Epithelial cell of esophagus (primary cell): ENCODE measurements around the gene CGB1.
"Not testable (repeated sequence)": the region's sequence is repeated elsewhere in the genome, so short reads cannot be mapped to it uniquely, and the experiment has no call there.

ENCODE experiments used
- DNase-seq: peaks from one replicate; pipeline ENCODE4 v3.0.0; 2010; ENCODE audit warnings: low read depth
- H3K4me3 ChIP-seq: 2 replicates; pipeline ENCODE4 v1.5.1; 2011; ENCODE audit warnings: mild to moderate bottlenecking, low read length, control low read depth
- TF ChIP-seq, protein P1 (sequence below): IDR thresholded peaks from 2 replicates; pipeline ENCODE4 v1.5.1; 2011; ENCODE audit warnings: low read depth, mild to moderate bottlenecking, low read length, control low read depth, inconsistent platforms; ENCODE audit not compliant: insufficient read depth; ENCODE audit errors: missing control alignments

Gene CGB1

DNA sequence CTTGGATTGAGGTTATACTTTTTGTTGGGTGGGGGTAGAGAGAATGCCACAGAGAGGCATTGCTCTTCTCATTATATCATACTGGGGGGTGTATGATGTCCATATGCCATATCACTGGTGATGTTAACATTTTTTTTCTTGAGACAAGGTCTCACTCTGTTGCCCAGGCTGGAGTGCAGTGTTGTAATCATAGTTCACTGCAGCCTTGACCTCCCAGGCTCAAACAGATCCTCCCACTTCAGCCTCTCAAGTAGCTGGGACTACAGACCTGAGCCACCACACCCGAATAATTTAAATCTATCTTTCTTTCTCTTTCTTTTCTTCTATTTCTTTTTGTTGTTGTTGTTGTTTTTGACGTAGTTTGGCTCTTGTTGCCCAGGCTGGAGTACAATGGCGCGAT is 43.7 kb upstream of the CGB1 start:
- H3K4me3 ChIP-seq: no peak overlapping the region

DNA sequence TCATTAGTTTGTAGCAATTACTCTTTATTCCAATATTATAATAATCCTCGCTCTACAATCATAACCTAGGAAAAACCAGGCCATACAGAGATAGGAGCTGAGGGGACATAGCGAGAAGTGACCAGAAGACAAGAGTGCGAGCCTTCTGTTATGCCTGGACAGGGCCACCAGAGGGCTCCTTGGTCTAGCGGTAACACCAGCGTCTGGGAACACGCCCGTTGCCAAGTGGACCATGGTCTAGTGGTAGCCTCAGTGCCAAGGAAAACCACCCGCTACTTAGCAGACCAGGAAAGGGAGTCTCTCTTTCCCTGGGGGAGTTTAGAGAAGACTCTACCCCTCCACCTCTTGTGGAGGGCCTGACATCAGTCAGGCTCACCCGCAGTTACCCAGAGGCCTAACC is 38.2 kb upstream of the CGB1 start:
- not testable (repeated sequence) for H3K4me3 ChIP-seq
- peak; percentile 51 for DNase-seq
- TF ChIP-seq, protein P1, sequence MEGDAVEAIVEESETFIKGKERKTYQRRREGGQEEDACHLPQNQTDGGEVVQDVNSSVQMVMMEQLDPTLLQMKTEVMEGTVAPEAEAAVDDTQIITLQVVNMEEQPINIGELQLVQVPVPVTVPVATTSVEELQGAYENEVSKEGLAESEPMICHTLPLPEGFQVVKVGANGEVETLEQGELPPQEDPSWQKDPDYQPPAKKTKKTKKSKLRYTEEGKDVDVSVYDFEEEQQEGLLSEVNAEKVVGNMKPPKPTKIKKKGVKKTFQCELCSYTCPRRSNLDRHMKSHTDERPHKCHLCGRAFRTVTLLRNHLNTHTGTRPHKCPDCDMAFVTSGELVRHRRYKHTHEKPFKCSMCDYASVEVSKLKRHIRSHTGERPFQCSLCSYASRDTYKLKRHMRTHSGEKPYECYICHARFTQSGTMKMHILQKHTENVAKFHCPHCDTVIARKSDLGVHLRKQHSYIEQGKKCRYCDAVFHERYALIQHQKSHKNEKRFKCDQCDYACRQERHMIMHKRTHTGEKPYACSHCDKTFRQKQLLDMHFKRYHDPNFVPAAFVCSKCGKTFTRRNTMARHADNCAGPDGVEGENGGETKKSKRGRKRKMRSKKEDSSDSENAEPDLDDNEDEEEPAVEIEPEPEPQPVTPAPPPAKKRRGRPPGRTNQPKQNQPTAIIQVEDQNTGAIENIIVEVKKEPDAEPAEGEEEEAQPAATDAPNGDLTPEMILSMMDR: peak; percentile 57

More for the DNA sequence above, 43.7 kb upstream of the CGB1 start:
- TF ChIP-seq, protein P1: no peak
- DNase-seq: no peak

DNA sequence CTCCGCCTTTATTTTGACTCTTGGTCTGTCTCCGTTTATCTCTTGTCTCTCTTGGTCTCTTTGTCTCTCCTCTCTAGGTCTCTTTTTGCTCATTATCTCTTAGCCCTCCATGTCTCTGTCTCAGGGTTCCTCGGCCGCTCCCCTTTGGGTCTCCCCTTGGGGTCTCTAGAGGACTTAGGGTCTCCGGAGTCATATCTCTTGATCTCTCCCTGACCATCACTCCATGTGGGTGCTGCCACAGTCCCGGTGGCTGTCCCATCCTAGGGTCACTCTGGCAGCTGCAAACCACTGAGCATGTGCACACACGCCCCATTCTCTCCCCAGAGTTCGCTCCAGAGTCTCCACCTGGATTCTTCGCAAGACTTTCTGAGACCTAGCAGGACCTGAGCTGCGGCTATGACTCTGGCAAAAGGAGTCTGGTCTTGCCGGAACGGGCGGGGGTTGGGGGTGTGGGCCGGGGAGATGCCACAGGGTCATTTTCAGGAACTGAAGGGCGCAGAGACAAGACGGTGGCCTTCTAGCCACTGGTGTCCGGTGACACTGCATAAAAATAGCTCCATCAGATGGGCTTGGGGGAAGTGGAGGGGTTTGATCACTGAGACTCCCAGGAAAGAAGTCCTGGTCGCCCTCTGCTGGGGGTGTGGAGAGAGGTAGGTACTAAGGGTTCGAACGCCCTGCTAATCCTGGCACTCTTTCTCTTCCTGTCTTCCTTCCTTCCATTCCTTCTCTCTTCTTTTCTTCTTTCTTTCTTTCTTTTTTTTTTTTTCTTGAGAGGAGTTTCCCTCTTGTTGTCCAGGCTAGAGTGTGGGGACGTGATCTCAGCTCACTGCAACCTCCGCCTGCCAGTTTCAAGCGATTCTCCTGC is 37.1 kb upstream of the CGB1 start:
- H3K4me3 ChIP-seq: no peak overlapping the region
- TF ChIP-seq, protein P1: peak; percentile 31
- peak; percentile 39 for DNase-seq

DNA sequence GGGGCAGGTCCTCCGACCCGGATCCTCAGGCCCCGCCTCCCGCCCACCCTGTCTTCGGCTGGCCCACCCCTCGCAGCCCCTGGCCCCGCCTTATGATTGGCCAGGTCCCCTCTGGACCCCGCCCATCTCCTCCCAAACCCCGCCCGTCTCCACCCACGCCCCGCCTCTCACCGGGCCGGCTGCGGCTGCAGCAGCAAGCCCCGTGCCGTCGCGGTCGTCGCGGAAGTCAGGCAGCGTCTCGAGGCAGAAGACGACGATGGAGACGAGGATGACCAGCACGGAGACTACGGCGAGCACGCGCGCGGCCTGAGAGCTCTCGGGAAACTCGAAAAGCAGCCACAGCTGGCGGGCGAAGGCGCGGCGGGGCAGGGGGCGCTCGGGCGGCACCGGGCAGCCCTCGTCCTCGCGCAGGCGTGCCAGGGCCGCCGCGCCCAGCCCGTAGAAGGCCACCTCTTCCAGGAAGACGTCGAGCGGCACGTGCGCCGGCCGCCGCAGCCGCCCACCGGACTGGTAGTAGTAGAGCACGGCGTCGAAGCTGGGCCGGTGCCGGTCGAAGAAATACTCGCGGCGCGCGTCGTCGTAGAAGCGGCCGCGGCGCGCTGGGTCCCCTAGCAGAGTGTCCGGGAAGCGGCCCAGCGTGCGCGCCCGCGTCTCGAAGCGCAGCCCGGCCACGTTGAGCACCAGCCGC is 35.3 kb upstream of the CGB1 start:
- H3K4me3 ChIP-seq: no peak overlapping the region
- TF ChIP-seq, protein P1: no peak
- no peak for DNase-seq

DNA sequence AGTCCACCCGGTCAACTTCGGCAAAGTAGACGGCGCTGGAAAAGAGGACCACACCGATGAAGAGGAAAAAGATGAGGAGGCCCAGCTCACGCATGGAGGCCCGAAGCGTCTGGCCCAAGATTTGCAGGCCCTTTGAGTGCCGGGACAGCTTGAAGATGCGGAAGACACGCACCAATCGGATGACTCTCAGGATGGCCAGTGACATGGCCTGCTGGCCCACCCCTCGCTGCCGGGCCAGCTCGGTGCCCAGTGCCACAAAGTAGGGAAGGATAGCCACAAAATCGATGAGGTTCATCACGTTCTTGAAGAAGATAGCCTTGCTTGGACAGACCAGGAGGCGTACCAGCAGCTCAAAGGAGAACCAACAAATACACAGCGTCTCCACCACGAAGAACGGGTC is 33.7 kb upstream of the CGB1 start:
- TF ChIP-seq, protein P1: no peak

DNA sequence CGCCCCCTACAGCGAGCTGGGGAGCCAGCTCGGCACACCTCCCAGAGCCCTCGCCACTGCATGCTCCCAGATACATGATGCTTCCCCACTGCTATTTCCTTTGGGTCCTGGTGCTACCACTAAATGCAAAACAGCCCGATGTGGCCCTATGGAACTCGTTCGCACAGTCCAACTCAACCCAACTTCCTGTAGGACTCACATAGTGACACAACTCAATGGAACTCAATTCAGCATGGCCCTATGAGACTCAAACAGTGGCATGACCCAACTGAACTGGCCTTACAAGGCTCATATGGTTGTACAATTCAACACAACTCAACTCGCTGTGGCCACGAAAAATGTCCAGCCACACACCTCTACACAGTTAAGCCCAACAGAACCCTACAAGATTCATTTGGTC is 32.3 kb upstream of the CGB1 start:
- TF ChIP-seq, protein P1: no peak
- DNase-seq: no peak
- H3K4me3 ChIP-seq: no peak overlapping the region

More for the DNA sequence above, 33.7 kb upstream of the CGB1 start:
- DNase-seq: no peak
- no peak overlapping the region for H3K4me3 ChIP-seq
